Daoy (cell line): ENCODE measurements around the gene WNT2. TPM values are rescaled to one million over a fixed set of nuclear protein-coding genes. Genes with fewer than 3 reads are reported as not detected.
A peak's percentile ranks its signal among the peaks of the same experiment; 100 is the strongest.
"Not testable (repeated sequence)": the region's sequence is repeated elsewhere in the genome, so short reads cannot be mapped to it uniquely, and the experiment has no call there.

Experiments
- DNase-seq: peaks from one replicate; pipeline ENCODE4 v3.0.0-alpha.2; 2015; ENCODE audit warnings: low read depth
- total RNA-seq: library from RNA; depleted of rRNA; stranded (reverse); fragments of >200 nt; shearing (Covaris generic); gene quantifications from 2 replicates; pipeline ENCODE4 v1.2.3, GENCODE V29; 2014

Gene WNT2
- total RNA-seq, 1 experiment from 2014 or later = not detected

DNA sequence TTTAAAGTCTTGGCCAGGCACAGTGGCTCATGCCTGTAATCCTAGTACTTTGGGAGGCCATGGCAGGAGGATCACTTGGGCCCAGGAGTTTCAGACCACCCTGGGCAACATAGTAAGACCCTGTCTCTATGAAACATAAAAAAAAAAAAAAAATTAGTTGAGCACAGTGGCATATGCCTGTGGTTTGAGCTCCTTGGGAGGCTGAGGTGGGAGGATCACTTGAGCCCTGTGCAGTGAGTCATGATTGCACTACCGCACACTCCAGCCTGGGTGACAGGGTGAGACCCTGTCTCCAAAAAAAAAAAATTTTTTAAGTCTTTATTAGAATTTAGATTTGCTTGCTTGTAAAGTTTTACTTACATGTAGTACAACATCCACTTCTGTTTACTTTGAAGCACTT is 14.0 kb downstream of the WNT2 start:
- peak; percentile 79 for DNase-seq

DNA sequence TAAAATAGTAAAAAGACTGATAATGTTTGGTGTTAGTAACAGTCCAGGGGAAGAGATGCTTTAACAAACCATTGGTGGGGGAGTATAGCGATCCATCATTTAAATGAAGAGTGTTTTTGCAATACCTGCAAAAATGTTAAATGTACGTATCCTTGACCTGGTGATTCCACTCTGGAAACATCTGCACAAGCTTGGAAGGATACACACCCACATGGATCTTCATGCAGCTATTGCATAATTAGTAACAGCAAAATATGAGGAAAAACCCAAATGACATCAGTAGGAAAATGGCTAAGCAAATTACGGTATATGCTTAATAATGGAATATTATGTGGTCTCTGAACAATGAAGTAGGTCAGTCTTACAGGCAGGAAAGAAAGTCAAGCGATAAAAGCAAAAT is 20.5 kb downstream of the WNT2 start:
- no peak for DNase-seq

DNA sequence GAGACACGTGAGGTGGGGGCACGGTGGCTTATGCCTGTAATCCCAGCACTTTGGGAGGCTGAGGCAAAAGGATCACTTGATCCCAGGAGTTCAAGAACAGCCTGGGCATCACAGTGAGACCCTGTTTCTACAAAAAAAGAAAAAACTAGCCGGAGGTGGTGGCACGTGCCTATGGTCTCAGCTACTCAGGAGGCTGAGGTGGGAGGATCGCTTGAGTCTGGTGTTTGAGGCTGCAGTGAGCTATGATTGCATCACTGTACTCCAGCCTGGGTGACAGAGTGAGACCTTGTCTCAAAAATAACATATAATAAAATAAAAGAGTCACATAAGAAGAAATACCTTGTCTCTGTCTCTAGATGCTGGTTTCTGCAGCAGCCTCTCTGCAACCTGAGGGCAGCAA is 22.4 kb downstream of the WNT2 start:
- not testable (repeated sequence) for DNase-seq

DNA sequence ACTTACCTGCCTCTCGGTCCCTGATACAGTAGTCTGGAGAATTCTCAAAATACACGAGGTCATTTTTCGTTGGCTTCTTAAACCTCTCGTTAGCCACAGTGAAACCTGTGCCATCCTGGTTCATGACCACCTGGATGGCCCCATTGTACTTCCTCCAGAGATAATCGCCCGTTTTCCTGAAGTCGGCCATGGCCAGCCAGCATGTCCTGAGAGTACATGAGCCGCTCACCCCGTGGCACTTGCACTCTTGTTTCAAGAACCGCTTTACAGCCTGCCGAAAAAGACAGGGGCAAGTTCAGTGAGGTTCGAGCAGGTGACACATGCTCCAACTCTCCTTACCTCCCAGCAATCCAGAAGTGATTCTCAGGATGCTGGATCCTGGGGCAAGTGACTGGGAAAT is 25.3 kb downstream of the WNT2 start:
- DNase-seq = no peak

- no peak for DNase-seq
Observed at GRCh38 chr7:117296066-117296465, 26.8 kb downstream of the WNT2 start.

- no peak for DNase-seq
Observed at GRCh38 chr7:117285826-117286225, 37.0 kb downstream of the WNT2 start.

DNA sequence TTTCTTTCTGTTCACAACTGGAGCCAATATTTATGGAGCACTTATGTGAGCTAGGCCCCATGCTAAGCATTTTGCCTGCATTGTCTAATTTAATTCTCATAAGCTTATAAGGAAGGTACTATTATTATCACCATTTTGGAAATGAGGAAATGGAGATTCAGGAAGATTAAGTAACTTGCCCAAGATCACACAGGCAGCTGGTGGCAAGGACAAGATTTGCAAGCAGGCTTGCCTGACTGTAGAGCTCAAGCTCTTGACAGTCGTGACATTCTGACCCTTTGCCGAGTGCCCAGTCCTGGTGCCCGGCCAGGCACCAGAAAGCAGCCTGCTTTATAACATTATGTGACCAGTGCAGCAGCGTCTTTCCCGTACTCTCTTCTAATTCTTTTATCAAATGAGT is 38.2 kb downstream of the WNT2 start:
- DNase-seq = no peak

- peak; percentile 14 for DNase-seq
Observed at GRCh38 chr7:117283779-117284178, 39.1 kb downstream of the WNT2 start.

GRCh38 chr7:117283371-117283770 is 39.5 kb downstream of the WNT2 start:
- peak; percentile 81 for DNase-seq

DNA sequence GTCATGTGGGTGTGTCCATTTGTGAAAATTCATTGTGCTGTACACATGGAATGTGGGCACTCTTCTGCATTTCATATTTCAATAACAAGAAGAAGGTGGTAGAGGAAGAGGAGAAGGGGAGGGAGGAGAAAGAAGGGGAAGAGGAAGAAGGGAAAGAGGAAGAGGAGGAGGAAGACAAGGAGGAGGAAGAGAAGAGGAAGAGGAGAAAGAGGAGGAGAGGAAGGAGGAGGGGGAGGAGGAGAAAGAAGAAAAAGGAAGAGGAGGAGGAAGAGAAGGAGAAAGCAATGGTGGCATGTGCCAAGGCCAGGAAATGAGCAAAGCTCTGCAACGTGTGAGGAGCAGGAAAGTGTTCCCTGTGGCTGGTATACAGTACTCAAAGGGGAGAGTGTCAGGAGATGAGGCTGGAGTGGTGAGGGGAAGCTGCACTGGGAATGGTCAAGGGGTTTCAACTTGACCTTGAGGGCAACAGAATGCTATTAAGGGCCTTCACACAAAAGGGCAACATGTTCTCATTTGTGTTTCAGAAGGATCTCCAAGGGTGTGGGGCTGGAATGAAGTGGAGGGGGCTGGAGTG is 40.5 kb downstream of the WNT2 start:
- no peak for DNase-seq

GRCh38 chr7:117281562-117281961 is 41.3 kb downstream of the WNT2 start:
- peak; percentile 39 for DNase-seq

- no peak for DNase-seq
Observed at GRCh38 chr7:117279931-117280557, 42.8 kb downstream of the WNT2 start.

GRCh38 chr7:117279203-117279602 is 43.7 kb downstream of the WNT2 start:
- peak; percentile 19 for DNase-seq

DNA sequence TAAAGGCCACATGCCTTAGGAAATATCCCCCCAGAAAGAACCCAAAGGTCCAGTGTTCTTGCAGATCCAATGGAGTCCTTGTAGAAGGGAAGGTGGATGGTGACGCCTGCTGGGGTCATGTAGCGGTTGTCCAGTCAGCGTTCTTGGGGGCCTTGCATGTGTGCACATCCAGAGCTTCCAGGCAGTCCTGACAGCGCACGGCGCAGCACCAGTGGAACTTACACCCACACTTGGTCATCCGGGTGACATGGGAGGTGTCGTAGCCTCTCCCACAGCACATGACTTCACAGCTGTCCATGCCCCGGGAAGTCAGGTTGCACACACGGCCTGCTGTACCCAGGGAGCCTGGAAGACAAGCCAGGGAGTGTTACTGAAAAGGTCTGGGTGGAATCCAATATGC is 44.8 kb downstream of the WNT2 start:
- no peak for DNase-seq

DNA sequence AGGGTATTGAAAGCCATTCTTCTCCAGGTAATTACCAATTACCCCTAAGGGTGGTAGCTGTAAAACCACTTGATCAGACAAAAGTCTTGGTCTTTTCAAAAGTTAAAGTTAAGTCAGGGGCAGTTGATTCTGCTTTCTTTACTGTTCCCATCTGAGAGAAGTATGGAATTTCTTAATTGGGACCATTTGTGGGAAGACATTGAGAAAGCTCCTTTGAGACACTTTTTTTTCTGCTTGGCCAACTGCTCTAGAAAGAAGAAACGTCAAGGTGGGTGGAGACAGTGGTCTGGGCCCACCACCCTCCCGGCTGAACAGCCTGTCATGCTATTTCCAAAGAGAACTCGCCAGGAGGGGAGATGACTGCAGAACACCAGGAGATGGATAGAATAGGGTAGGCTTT is 45.3 kb downstream of the WNT2 start:
- DNase-seq = no peak

- DNase-seq = no peak
Observed at GRCh38 chr7:117274951-117275350, 47.9 kb downstream of the WNT2 start.

DNA sequence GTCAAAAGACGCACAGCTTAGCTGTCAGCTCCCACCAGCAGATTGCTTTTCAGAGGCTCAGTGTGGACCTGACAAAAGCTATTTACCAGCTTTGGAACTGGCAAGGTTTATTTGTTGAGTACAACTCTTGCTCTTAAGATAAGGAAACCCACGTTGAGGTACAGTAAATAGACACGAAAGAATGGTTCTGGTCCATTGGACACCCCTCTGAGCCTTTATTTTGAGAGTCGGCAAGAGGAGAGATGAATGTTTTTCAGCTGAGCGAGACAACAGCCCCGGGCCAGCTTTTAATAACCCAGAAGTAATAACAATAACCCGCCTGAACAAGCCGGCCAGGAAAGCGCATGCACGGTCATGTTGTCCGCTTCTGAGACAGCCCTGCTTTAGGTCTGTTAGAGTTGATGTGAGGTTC is 49.0 kb downstream of the WNT2 start:
- DNase-seq = no peak

- DNase-seq = no peak
Observed at GRCh38 chr7:117273325-117273724, 49.5 kb downstream of the WNT2 start.

GRCh38 chr7:117272017-117272759 is 50.7 kb downstream of the WNT2 start:
- no peak for DNase-seq

- no peak for DNase-seq
Observed at GRCh38 chr7:117271566-117271965, 51.3 kb downstream of the WNT2 start.

DNA sequence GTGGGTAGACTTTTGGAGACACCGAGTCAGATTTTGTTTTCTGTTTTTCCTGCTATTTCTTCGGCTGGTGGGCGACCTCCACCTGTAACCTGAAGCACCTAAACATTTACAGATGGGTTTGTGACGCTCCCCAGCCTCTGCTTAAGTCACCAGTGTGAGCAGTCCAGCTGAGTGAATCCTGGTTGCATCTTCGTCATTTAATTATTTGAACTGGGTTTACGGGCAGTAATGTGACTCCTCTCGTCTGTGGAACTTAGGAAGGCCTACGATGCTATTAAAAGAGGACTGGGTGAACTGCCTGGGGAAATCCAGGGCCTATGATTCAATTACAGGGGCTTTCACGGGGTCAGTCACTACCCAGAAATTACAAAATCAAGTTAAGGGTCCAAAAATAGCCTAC is 52.5 kb downstream of the WNT2 start:
- no peak for DNase-seq

DNA sequence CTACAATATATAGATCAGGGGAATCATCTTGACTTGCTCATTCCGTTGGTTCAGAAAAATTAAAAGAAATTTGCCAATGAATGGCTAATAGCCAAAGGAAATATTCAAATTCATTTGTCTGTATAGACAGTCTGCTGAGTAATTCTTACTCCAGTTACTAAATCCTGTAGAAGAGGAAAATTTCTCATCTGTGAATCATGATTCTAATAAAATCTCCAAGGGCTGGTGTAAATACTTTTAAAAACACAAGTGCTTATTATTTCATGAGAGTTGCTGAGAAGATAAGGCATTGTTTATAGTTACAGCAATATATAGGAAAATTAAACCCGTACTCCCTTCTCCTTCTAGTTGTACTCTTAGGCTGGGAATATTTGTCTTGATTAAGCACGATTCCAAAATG is 53.0 kb downstream of the WNT2 start:
- DNase-seq = no peak

GRCh38 chr7:117269417-117269816 is 53.4 kb downstream of the WNT2 start:
- DNase-seq = peak; percentile 86
